Mesendoderm (in vitro differentiated cells): ENCODE measurements around the gene NTF3.

Experiments used
- DNase-seq: peaks from one replicate; pipeline ENCODE4 v3.0.0; 2013
- H2AK5ac ChIP-seq: 2 replicates; pipeline ENCODE4 v1.6.1; 2013; ENCODE audit warnings: low read length, inconsistent platforms
- H2BK120ac ChIP-seq: 2 replicates; pipeline ENCODE4 v1.6.1; 2013; ENCODE audit warnings: low read depth, mild to moderate bottlenecking, low read length, moderate library complexity, mixed read lengths
- H2BK15ac ChIP-seq: replicated peaks from 2 replicates; pipeline ENCODE4 v1.6.1; 2013; ENCODE audit warnings: low read depth, mild to moderate bottlenecking, moderate library complexity
- H2BK5ac ChIP-seq: 2 replicates; pipeline ENCODE4 v1.6.1; 2013; ENCODE audit warnings: low read length, inconsistent platforms
- H3K18ac ChIP-seq: 2 replicates; pipeline ENCODE4 v1.6.1; 2013; ENCODE audit warnings: mild to moderate bottlenecking, low read length, mixed read lengths
- H3K23ac ChIP-seq: one replicate; pipeline ENCODE4 v1.6.1; 2013; ENCODE audit warnings: low read length
- H3K27ac ChIP-seq: 2 replicates; pipeline ENCODE4 v1.5.1; 2013; ENCODE audit warnings: low read depth, mild to moderate bottlenecking, inconsistent platforms, low read length, moderate library complexity
- H3K27me3 ChIP-seq: 2 replicates; pipeline ENCODE4 v1.6.1; 2013; ENCODE audit warnings: low read length, control low read depth, mild to moderate bottlenecking, inconsistent platforms; ENCODE audit not compliant: insufficient read depth, poor library complexity
- H3K36me3 ChIP-seq: 2 replicates; pipeline ENCODE4 v1.6.1; 2013; ENCODE audit warnings: low read length, inconsistent platforms; ENCODE audit not compliant: control insufficient read depth, insufficient read depth
- H3K4ac ChIP-seq: one replicate; pipeline ENCODE4 v1.6.1; 2013; ENCODE audit warnings: low read depth, mild to moderate bottlenecking, low read length, moderate library complexity
- H3K4me1 ChIP-seq: 2 replicates; pipeline ENCODE4 v1.6.1; 2013; ENCODE audit warnings: low read depth, low read length, inconsistent platforms; ENCODE audit not compliant: control insufficient read depth
- H3K4me2 ChIP-seq: 2 replicates; pipeline ENCODE4 v1.6.1; 2013; ENCODE audit warnings: low read length
- H3K4me3 ChIP-seq: 2 replicates; pipeline ENCODE4 v1.5.1; 2013; ENCODE audit warnings: mild to moderate bottlenecking, low read length
- H3K56ac ChIP-seq: one replicate; pipeline ENCODE4 v1.6.1; 2013; ENCODE audit warnings: low read length
- H3K79me1 ChIP-seq: 2 replicates; pipeline ENCODE4 v1.6.1; 2013; ENCODE audit warnings: low read length, inconsistent platforms
- H3K79me2 ChIP-seq: 2 replicates; pipeline ENCODE4 v1.6.1; 2013; ENCODE audit warnings: mild to moderate bottlenecking, low read length; ENCODE audit not compliant: control insufficient read depth, insufficient read depth
- H3K9ac ChIP-seq: 2 replicates; pipeline ENCODE4 v1.6.1; 2013; ENCODE audit warnings: low read length, inconsistent platforms
- H4K5ac ChIP-seq: one replicate; pipeline ENCODE4 v1.6.1; 2013; ENCODE audit warnings: low read length
- H4K8ac ChIP-seq: one replicate; pipeline ENCODE4 v1.6.1; 2013; ENCODE audit warnings: low read depth, mild to moderate bottlenecking, control low read depth, low read length, moderate library complexity
- WGBS: extraction: QIAGEN DNeasy Blood & Tissue Kit; methylation state at CpG from one replicate; pipeline ENCODE4 v1.1.7; 2013; ENCODE audit warnings: low lambda C conversion rate, missing lambda C conversion rate; ENCODE audit not compliant: insufficient coverage; ENCODE audit errors: extremely low coverage; 5-methylcytosine and 5-hydroxymethylcytosine counted together

Gene NTF3

GRCh38 chr12:5456030-5456429 is 24.1 kb downstream of the NTF3 start:
- Histone ChIP-seq H3K27ac (no peak overlapping the region), H2BK5ac (no peak overlapping the region), H2BK15ac (no peak overlapping the region), H3K4ac (no peak overlapping the region), H4K5ac (no peak overlapping the region), H3K9ac (no peak overlapping the region), H3K79me2 (no peaks in the 10 kb centered on the region), H3K23ac (no peak overlapping the region), H3K4me3 (no peak overlapping the region), H4K8ac (no peak overlapping the region), H3K4me1 (peaks cover 5% of the 10 kb centered on the region), H3K18ac (no peak overlapping the region), H2BK120ac (no peak overlapping the region), H3K56ac (no peak overlapping the region), H3K4me2 (no peak overlapping the region), H3K36me3 (no peaks in the 10 kb centered on the region), H3K79me1 (no peaks in the 10 kb centered on the region), H3K27me3 (no peaks in the 10 kb centered on the region), H2AK5ac (no peak overlapping the region)
- no CpG with 5 or more reads among the region's 6 CpGs for WGBS
- DNase-seq: peak; percentile 42

- no CpG with 5 or more reads among the region's 8 CpGs for WGBS
- no peaks in the 10 kb centered on the region for H3K79me1 ChIP-seq
- no peak overlapping the region for H4K5ac ChIP-seq
- H4K8ac ChIP-seq: no peak overlapping the region
- H3K36me3 ChIP-seq: no peaks in the 10 kb centered on the region
- no peak overlapping the region for H3K9ac ChIP-seq
- no peak overlapping the region for H2BK120ac ChIP-seq
- no peak overlapping the region for H3K23ac ChIP-seq
- no peak overlapping the region for H2BK15ac ChIP-seq
- H3K27me3 ChIP-seq: no peaks in the 10 kb centered on the region
- H3K56ac ChIP-seq: peak overlapping the region; percentile 5
- H3K79me2 ChIP-seq: no peaks in the 10 kb centered on the region
- no peak overlapping the region for H2BK5ac ChIP-seq
- H3K4me1 ChIP-seq: peaks cover 5% of the 10 kb centered on the region
- no peak overlapping the region for H3K4me2 ChIP-seq
- no peak overlapping the region for H3K18ac ChIP-seq
- no peak overlapping the region for H3K4ac ChIP-seq
- H2AK5ac ChIP-seq: no peak overlapping the region
- H3K27ac ChIP-seq: no peak overlapping the region
- H3K4me3 ChIP-seq: no peak overlapping the region
- peak; percentile 61 for DNase-seq
Observed at GRCh38 chr12:5456906-5457305, 25.0 kb downstream of the NTF3 start.

GRCh38 chr12:5458229-5459050 is 26.5 kb downstream of the NTF3 start:
- no peak overlapping the region for H2AK5ac ChIP-seq
- peaks cover 5% of the 10 kb centered on the region for H3K4me1 ChIP-seq
- no peak overlapping the region for H3K27ac ChIP-seq
- H3K36me3 ChIP-seq: no peaks in the 10 kb centered on the region
- no peak overlapping the region for H3K23ac ChIP-seq
- no peak overlapping the region for H3K4me2 ChIP-seq
- no peak overlapping the region for H2BK15ac ChIP-seq
- H3K9ac ChIP-seq: no peak overlapping the region
- no peak overlapping the region for H2BK120ac ChIP-seq
- H3K27me3 ChIP-seq: no peaks in the 10 kb centered on the region
- no peak overlapping the region for H3K56ac ChIP-seq
- H2BK5ac ChIP-seq: no peak overlapping the region
- no peak overlapping the region for H3K4ac ChIP-seq
- no peaks in the 10 kb centered on the region for H3K79me1 ChIP-seq
- no peak overlapping the region for H3K18ac ChIP-seq
- no peaks in the 10 kb centered on the region for H3K79me2 ChIP-seq
- WGBS: no CpG with 5 or more reads among the region's 12 CpGs
- H4K5ac ChIP-seq: no peak overlapping the region
- no peak overlapping the region for H4K8ac ChIP-seq
- DNase-seq: no peak
- no peak overlapping the region for H3K4me3 ChIP-seq

GRCh38 chr12:5459051-5459782 is 27.3 kb downstream of the NTF3 start:
- no peak overlapping the region for H2BK120ac ChIP-seq

GRCh38 chr12:5460817-5461216 is 28.9 kb downstream of the NTF3 start:
- H3K4ac ChIP-seq: no peak overlapping the region
- H3K23ac ChIP-seq: no peak overlapping the region
- H3K27me3 ChIP-seq: no peaks in the 10 kb centered on the region
- H3K9ac ChIP-seq: no peak overlapping the region
- H2BK120ac ChIP-seq: no peak overlapping the region
- WGBS: no CpG with 5 or more reads among the region's 2 CpGs
- H3K4me3 ChIP-seq: no peak overlapping the region
- no peak overlapping the region for H3K4me2 ChIP-seq
- peaks cover 5% of the 10 kb centered on the region for H3K4me1 ChIP-seq
- no peak overlapping the region for H3K18ac ChIP-seq
- H2BK5ac ChIP-seq: no peak overlapping the region
- H2BK15ac ChIP-seq: no peak overlapping the region
- no peaks in the 10 kb centered on the region for H3K79me1 ChIP-seq
- no peak overlapping the region for H3K27ac ChIP-seq
- H4K5ac ChIP-seq: no peak overlapping the region
- no peaks in the 10 kb centered on the region for H3K36me3 ChIP-seq
- no peak overlapping the region for H4K8ac ChIP-seq
- no peaks in the 10 kb centered on the region for H3K79me2 ChIP-seq
- no peak for DNase-seq
- H3K56ac ChIP-seq: no peak overlapping the region
- H2AK5ac ChIP-seq: no peak overlapping the region

More at GRCh38 chr12:5459051-5459782, 27.3 kb downstream of the NTF3 start:
- H4K8ac ChIP-seq: no peak overlapping the region
- H3K56ac ChIP-seq: no peak overlapping the region
- H2BK15ac ChIP-seq: no peak overlapping the region
- H3K4ac ChIP-seq: no peak overlapping the region
- H3K79me2 ChIP-seq: no peaks in the 10 kb centered on the region
- no peak for DNase-seq
- H3K4me1 ChIP-seq: peaks cover 5% of the 10 kb centered on the region
- no CpG with 5 or more reads among the region's 10 CpGs for WGBS
- H3K9ac ChIP-seq: no peak overlapping the region
- H2BK5ac ChIP-seq: no peak overlapping the region
- no peaks in the 10 kb centered on the region for H3K79me1 ChIP-seq
- no peak overlapping the region for H3K27ac ChIP-seq
- H3K23ac ChIP-seq: no peak overlapping the region
- H3K18ac ChIP-seq: no peak overlapping the region
- no peak overlapping the region for H4K5ac ChIP-seq
- H3K27me3 ChIP-seq: no peaks in the 10 kb centered on the region
- no peak overlapping the region for H3K4me2 ChIP-seq
- H3K4me3 ChIP-seq: no peak overlapping the region
- no peaks in the 10 kb centered on the region for H3K36me3 ChIP-seq
- no peak overlapping the region for H2AK5ac ChIP-seq
